ENCODE results near the gene RBM10.
"Not testable (repeated sequence)": the region's sequence is repeated elsewhere in the genome, so short reads cannot be mapped to it uniquely, and the experiment has no call there.

The RBM10 gene

GRCh38 chrX:47144626-47145394, at the start of gene RBM10, which contains the start of gene NDUFB11:
Gene RBM10 (plus strand): TSS chrX:47145221. CDS start chrX:47147482, 2,261 bp downstream.
Gene NDUFB11 (minus strand): TSS chrX:47144702. CDS start chrX:47144679, 23 bp downstream.
- DNase-seq (ENCODE audit: low read depth) = peak; percentile 81
- peak within 1 kb of the TSS; percentile 87 for H3K4me3 ChIP-seq (ENCODE audit: low read length)
- peak; percentile 64 for TF ChIP-seq CTCF (conservative IDR thresholded peaks at IDR 0.05; ENCODE audit: low read depth, low read length)

- no peak for TF ChIP-seq CTCF (conservative IDR thresholded peaks at IDR 0.05; ENCODE audit: low read depth, low read length)
- no peak overlapping the region for H3K4me3 ChIP-seq (ENCODE audit: low read length)
- no peak for DNase-seq (ENCODE audit: low read depth)
Observed at GRCh38 chrX:47097018-47097417, 48.0 kb upstream of the RBM10 start.

GRCh38 chrX:47098338-47099094, 46.5 kb upstream of the RBM10 start:
- no peak for DNase-seq (ENCODE audit: low read depth)
- TF ChIP-seq CTCF (conservative IDR thresholded peaks at IDR 0.05; ENCODE audit: low read depth, low read length) = no peak

GRCh38 chrX:47101206-47101605, 43.8 kb upstream of the RBM10 start:
- TF ChIP-seq CTCF (conservative IDR thresholded peaks at IDR 0.05; ENCODE audit: low read depth, low read length) = no peak
- no peak for DNase-seq (ENCODE audit: low read depth)

More at GRCh38 chrX:47098338-47099094, 46.5 kb upstream of the RBM10 start:
- no peak overlapping the region for H3K4me3 ChIP-seq (ENCODE audit: low read length)

GRCh38 chrX:47110936-47111615, 33.9 kb upstream of the RBM10 start:
- H3K4me3 ChIP-seq (ENCODE audit: low read length); DNase-seq (ENCODE audit: low read depth): not testable (repeated sequence)

More at GRCh38 chrX:47101206-47101605, 43.8 kb upstream of the RBM10 start:
- no peak overlapping the region for H3K4me3 ChIP-seq (ENCODE audit: low read length)

- no peak for TF ChIP-seq CTCF (conservative IDR thresholded peaks at IDR 0.05; ENCODE audit: low read depth, low read length)
- no peak for DNase-seq (ENCODE audit: low read depth)
- H3K4me3 ChIP-seq (ENCODE audit: low read length) = no peak overlapping the region
Observed at GRCh38 chrX:47112316-47112954, 32.6 kb upstream of the RBM10 start.

GRCh38 chrX:47116551-47117110, 28.4 kb upstream of the RBM10 start:
- DNase-seq (ENCODE audit: low read depth); H3K4me3 ChIP-seq (ENCODE audit: low read length): not testable (repeated sequence)

GRCh38 chrX:47124466-47124865, 20.6 kb upstream of the RBM10 start:
- not testable (repeated sequence) for H3K4me3 ChIP-seq (ENCODE audit: low read length); DNase-seq (ENCODE audit: low read depth)
